Stimulated activated CD4-positive, alpha-beta T cell treated with anti-CD3 and anti-CD28 coated beads, Interleukin-2, amount 100 ng/mL, for 48 hours (primary cell): ENCODE measurements around the gene ARPC5L.
"Not testable (repeated sequence)": the region's sequence is repeated elsewhere in the genome, so short reads cannot be mapped to it uniquely, and the experiment has no call there.

Experiments
- DNase-seq, 2 donors: peaks; one replicate each; pipeline ENCODE4 v3.0.0-alpha.2; 2020

The ARPC5L gene

GRCh38 chr9:124841075-124841821, 20.7 kb upstream of the ARPC5L start:
- DNase-seq, result no peak

DNA sequence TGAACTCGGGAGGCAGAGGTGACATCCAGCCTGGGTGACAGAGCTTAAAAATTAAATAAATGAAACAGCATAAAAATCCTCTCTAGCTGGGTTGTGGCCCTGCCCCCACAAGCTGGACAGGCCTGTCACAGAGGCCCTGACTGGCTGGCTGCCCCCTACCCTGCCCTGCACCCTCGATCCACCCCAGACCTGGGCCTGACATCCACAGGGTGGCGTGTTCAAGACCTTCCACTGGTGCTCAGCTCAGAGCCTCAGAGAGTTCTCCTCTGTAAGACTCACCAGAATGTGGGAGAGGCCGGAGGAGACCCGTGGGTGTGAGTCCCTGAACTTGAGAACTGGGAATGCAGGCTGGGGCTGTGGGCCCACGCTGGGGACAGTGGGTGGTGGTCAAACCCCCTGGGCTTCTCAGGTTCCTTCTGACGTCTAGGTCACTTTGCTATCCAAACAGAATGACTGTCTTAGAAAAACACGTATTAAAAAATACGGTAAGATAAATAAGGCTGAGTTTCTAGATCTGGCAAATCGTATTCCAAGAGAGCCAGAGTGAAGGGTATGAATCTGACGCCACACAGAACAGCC, 18.4 kb upstream of the ARPC5L start:
- no peak for DNase-seq

- DNase-seq, result no peak
Measured at GRCh38 chr9:124844291-124844690, 17.6 kb upstream of the ARPC5L start.

DNA sequence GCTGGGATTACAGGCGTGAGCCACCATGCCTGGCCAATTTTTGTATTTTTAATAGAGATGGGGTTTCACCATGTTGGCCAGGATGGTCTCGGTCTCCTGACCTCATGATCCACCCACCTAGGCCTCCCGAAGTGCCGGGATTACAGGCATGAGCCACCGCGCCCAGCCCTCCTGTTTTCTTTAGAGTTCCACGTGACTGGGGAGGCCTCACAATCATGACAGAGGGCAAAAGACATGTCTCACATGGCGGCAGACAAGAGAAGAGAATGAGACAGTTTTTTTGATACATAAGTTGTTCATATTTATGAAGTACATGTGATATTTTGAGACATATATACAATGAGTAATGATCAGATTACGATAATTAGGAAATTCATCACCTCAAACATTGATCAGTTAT, 15.5 kb upstream of the ARPC5L start:
- DNase-seq, result not testable (repeated sequence)

- DNase-seq, result no peak
Measured at GRCh38 chr9:124846969-124847368, 15.0 kb upstream of the ARPC5L start.

- no peak for DNase-seq
Measured at GRCh38 chr9:124849801-124850200, 12.1 kb upstream of the ARPC5L start.

DNA sequence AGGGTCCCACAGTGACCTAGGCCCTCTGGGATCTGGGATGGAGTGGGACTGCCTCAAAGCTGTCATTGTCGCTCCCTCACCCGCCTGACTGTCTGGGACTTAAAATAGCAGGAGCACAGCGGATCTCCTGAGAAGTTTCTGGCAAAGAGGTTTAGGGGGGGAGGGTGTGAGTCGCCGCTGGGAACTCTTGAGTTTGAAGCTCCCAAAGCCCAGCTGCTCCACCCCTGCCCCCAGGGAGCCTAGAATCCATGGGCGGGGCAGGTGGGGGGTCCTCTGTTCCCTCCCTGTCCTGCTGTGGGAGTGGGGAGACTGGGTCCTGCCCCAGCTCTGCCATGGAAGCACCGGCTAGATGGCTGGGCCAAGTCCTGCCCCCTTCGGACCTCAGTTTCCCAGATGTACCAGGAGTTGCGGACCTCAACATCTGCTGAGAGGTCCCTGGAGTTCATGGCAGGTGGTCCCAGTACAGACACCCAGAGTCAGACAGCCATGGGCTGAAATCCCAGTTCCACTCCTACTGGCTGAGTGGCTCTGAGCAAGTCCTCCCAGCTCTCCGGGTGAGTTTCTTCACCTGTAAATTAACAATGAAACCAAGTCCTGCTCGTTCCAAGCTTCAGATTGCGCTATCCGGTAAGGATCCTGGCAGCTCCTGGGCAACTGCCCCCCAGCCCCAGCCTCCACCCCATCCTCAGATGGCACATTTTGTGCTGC, 9.7 kb upstream of the ARPC5L start:
- no peak for DNase-seq

GRCh38 chr9:124852829-124853531, 8.9 kb upstream of the ARPC5L start, which contains the start of gene WDR38:
TSS of gene WDR38 (plus strand) at chr9:124853460. CDS start at chr9:124853532, 72 bp downstream.
- peak; percentile 68 to 78 for DNase-seq

DNA sequence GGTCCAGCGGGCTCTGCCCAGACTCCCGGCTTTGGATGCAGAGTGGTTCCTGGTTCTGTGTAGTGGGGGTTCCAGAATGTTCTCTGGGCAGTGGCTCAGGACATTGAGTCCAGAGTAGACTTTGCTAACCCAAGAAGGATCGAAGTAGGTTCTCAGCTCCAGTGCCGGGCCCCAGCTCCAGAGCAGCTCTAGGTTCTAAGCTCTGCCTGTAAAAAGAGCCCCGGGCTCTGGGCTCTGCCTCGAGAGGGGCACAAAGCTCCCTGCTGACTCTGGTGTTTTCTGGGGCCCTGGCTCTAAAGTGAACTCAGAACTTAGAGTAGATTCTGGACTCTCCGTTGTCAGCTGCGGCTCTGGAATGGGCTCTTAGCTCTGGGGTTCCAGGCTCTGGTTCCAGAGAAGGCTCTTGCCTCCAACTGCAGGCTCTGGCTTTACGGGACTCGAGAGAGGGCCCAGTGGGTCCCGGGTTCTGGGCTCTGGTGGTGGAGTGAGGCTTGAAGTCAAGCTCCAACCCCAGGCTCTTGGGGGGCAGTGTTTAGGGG, 8.3 kb upstream of the ARPC5L start:
- no peak for DNase-seq

DNA sequence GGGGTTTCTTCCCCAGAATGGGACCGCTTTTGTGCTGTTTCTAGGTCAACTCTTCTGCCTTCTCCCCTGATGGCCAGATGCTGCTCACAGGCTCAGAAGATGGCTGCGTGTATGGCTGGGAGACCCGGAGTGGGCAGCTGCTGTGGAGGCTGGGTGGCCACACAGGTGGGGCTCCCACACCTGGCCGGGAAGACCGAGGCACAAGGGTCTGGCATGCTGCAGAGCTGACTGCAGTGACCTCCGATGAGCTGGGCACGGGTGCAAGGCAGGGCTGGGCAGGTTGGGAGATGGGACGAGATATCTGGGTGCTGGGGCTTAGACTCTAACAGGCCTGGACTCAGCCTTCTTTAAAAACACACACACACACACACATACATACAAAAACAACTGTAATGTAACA, 7.8 kb upstream of the ARPC5L start:
- DNase-seq, result no peak

DNA sequence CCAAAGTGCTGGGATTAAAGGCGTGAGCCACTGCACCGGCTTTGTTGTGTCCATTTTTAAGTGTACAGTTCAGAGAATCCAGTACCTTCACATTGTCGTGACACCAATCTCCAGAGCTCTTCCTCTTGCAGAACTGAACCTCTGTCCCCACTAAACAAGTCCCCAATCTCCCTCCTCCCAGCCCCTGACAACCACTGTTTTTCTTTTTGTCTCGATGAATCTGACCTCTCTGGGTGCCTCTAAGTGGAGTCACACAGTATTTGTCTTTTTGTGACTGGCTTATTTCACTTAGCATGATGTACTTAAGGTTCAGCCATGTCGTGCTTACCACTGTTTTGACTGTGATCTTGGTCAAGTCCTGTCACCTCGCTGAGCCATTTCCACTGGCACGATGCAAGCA, 7.1 kb upstream of the ARPC5L start:
- DNase-seq, result no peak

GRCh38 chr9:124855566-124855943, 6.4 kb upstream of the ARPC5L start:
- DNase-seq, result no peak

- no peak for DNase-seq
Measured at GRCh38 chr9:124855944-124856765, 5.8 kb upstream of the ARPC5L start.

DNA sequence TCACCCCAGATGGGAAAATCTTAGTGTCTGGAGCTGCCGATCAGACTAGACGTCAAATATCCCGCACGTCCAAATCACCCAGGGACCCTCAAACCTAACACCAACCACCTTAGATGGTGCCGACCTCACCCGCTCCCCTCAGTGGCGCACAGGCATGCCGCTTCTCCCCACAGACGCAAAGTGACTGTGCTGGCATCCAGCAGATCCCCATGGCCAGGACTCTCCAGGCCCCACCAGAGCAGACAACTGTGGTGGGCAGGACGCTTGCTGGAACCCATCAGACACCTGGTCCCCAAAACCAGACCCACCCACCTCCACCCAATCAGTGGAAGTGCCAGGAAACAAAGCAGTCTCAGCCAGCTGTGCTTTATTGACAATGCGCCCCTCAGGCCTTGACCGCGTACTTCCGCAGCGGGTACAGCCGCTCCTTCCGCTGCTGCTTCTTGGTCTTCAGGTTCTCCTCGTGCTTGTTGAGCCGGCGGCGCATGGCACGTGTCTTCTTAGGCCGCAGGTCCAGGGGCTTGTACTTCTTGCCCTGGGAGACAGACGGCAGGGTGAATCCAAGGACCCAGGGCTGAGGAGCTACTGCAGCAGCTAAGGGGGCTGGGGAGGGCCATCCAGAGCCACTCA, 4.3 kb upstream of the ARPC5L start:
- DNase-seq, result no peak

DNA sequence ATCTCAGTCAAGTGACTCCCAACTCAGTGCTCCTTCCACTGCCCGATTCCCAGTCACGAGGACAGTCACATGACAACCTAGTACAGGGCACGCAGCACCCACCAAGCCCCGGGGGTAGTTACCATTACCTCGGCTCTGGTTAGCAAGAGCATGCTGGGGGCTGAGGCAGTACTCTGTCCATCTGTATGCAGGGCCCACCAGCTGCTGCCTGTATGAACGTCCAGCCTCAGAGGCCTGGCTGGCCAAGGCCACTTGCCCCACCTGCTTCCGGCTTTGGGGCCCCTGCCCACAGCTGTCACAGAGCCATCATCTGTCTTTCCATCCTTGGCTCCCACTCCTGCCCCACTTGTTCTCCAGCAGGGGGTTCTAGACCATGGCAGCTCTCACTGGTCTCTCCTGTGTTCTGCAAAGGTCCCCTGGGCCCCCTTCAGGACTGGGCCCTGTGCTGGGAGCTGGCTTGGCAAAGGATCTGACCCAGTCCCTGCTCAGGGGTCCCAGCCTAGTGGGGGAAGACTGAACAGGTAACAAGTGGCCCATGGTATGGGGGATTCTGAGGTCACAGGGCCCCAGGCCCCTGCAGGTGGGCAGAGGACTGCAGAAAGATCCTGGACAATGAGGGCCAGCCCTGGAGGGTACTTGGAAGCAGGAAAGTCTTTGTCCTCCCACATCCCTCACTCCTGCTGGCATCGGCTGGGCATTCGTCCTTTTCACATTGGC, 3.4 kb upstream of the ARPC5L start:
- DNase-seq, result no peak

- no peak for DNase-seq
Measured at GRCh38 chr9:124859803-124860581, 1.9 kb upstream of the ARPC5L start.

DNA sequence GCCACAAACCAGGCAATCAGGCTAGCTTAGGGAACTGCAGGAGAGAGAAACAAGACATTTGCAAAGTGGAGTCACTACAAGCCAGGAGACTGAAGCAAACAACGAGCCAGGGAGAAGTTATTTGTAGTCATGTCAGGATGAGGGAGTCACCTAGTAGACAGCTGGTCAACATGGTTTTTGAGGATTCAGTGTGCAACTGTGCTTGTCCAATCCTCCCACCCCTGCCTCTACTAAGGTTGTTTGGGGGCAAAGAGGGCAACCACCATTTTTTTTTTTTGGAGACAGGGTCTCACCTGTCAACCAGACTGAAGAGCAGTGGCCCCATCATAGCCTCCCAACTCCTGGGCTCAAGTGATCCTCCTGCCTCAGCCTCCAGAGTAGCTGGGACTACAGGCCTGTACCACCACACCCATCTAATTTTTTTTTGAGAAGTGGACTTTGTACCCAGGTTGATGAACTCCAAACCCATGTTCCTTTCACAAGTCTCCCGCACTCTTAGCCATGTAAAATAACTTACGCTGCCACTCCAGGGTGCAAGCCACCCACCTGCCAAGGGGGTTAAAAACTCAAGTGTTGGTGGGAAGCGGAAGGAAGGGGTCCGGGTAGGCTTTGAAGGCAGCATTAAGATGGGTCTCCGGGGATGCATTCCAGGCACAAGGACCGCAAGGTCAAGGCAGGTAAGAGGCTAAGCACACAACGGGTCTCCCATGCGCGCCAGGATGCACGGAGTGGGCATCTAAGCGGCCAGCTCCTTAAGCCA, 1.2 kb upstream of the ARPC5L start:
- DNase-seq, result no peak

DNA sequence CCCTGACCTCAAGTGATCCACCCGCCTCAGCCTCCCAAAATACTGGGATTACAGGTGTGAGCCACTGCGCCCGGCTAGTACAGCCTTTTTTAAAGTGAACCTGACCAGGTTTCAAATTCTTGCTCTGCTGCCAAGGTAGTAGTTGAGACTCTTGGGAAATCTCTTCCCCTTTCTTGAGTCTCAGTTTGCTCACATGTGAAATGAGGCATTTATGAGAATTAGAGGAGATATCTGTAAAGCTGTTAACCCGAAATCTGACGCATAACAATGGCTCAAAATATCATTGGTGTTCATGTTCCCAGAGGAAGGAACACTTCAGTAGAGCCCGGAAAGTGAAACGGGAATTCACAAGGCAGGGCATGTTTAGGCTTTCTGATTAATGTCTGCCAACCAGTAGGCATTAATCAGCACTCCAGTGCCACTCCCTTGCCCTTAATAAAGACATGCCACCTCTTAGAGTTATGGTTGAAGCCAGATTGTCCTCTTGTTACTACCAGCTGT, 1.5 kb downstream of the ARPC5L start:
- no peak for DNase-seq
